HEK293 (cell line): ENCODE results near the gene RCOR2.

ENCODE experiments used
- BCL11B ChIP-seq: fragments of 450-650 bp; formaldehyde crosslinking; IDR thresholded peaks from 2 replicates; pipeline ENCODE4 v1.5.1; 2016; ENCODE audit warnings: low read depth, missing biosample characterization, missing genetic modification characterization
- GLI4 ChIP-seq: fragments of 450-650 bp; formaldehyde crosslinking; IDR thresholded peaks from 2 replicates; pipeline ENCODE4 v1.5.1; 2016; ENCODE audit warnings: missing biosample characterization, missing genetic modification characterization
- KLF10 ChIP-seq: fragments of 450-650 bp; IDR thresholded peaks from 2 replicates; pipeline ENCODE4 v1.5.1; 2018; ENCODE audit warnings: missing biosample characterization, mild to moderate bottlenecking, missing genetic modification characterization
- KLF7 ChIP-seq: fragments of 450-650 bp; formaldehyde crosslinking; IDR thresholded peaks from 2 replicates; pipeline ENCODE4 v1.5.1; 2016; ENCODE audit warnings: missing biosample characterization, missing genetic modification characterization, borderline replicate concordance
- MYNN ChIP-seq: fragments of 450-650 bp; formaldehyde crosslinking; IDR thresholded peaks from 2 replicates; pipeline ENCODE4 v1.5.1; 2016; ENCODE audit warnings: missing biosample characterization, missing genetic modification characterization, borderline replicate concordance
- SCRT1 ChIP-seq: fragments of 450-650 bp; formaldehyde crosslinking; IDR thresholded peaks from 2 replicates; pipeline ENCODE4 v1.5.1; 2016; ENCODE audit warnings: missing biosample characterization, missing genetic modification characterization, borderline replicate concordance
- SP2 ChIP-seq: fragments of 450-650 bp; formaldehyde crosslinking; IDR thresholded peaks from 2 replicates; pipeline ENCODE4 v1.5.1; 2016; ENCODE audit warnings: missing biosample characterization, missing genetic modification characterization
- WT1 ChIP-seq: fragments of 450-650 bp; formaldehyde crosslinking; IDR thresholded peaks from 2 replicates; pipeline ENCODE4 v1.5.1; 2016; ENCODE audit warnings: missing biosample characterization, missing genetic modification characterization
- ZBTB48 ChIP-seq: fragments of 450-650 bp; formaldehyde crosslinking; IDR thresholded peaks from 2 replicates; pipeline ENCODE4 v1.5.1; 2016; ENCODE audit warnings: missing biosample characterization, missing genetic modification characterization
- ZNF114 ChIP-seq: fragments of 450-650 bp; formaldehyde crosslinking; IDR thresholded peaks from 2 replicates; pipeline ENCODE4 v1.5.0; 2017; ENCODE audit warnings: missing biosample characterization, missing genetic modification characterization
- ZNF132 ChIP-seq: fragments of 450-650 bp; formaldehyde crosslinking; IDR thresholded peaks from 2 replicates; pipeline ENCODE4 v1.5.1; 2017; ENCODE audit warnings: missing biosample characterization, missing genetic modification characterization, borderline replicate concordance
- ZNF184 ChIP-seq: fragments of 450-650 bp; IDR thresholded peaks from 2 replicates; pipeline ENCODE4 v1.5.1; 2018; ENCODE audit warnings: missing biosample characterization, mild to moderate bottlenecking, missing genetic modification characterization
- ZNF292 ChIP-seq: fragments of 450-650 bp; formaldehyde crosslinking; IDR thresholded peaks from 2 replicates; pipeline ENCODE4 v1.5.1; 2016; ENCODE audit warnings: low read depth, missing biosample characterization, missing genetic modification characterization, borderline replicate concordance
- ZNF335 ChIP-seq: fragments of 450-650 bp; formaldehyde crosslinking; conservative IDR thresholded peaks from 2 replicates; pipeline ENCODE4 v1.5.1; 2016; ENCODE audit warnings: missing biosample characterization, missing genetic modification characterization
- ZNF350 ChIP-seq: fragments of 450-650 bp; formaldehyde crosslinking; IDR thresholded peaks from 2 replicates; pipeline ENCODE4 v1.5.0; 2017; ENCODE audit warnings: missing biosample characterization, mild to moderate bottlenecking, missing genetic modification characterization
- ZNF501 ChIP-seq: fragments of 450-650 bp; formaldehyde crosslinking; IDR thresholded peaks from 2 replicates; pipeline ENCODE4 v1.5.1; 2016; ENCODE audit warnings: missing biosample characterization, missing genetic modification characterization
- ZNF514 ChIP-seq: fragments of 450-650 bp; formaldehyde crosslinking; IDR thresholded peaks from 2 replicates; pipeline ENCODE4 v1.5.1; 2016; ENCODE audit warnings: missing biosample characterization, missing genetic modification characterization
- ZNF624 ChIP-seq: fragments of 450-650 bp; formaldehyde crosslinking; IDR thresholded peaks from 2 replicates; pipeline ENCODE4 v1.5.1; 2017; ENCODE audit warnings: missing biosample characterization, missing genetic modification characterization
- ZNF629 ChIP-seq: fragments of 450-650 bp; formaldehyde crosslinking; IDR thresholded peaks from 2 replicates; pipeline ENCODE4 v1.5.1; 2017; ENCODE audit warnings: missing biosample characterization, missing genetic modification characterization
- ZNF76 ChIP-seq: fragments of 450-650 bp; formaldehyde crosslinking; IDR thresholded peaks from 2 replicates; pipeline ENCODE4; 2016; ENCODE audit warnings: low read depth, missing biosample characterization, missing genetic modification characterization, borderline replicate concordance
- ZNF830 ChIP-seq: fragments of 450-650 bp; IDR thresholded peaks from 2 replicates; pipeline ENCODE4 v1.5.0; 2018; ENCODE audit warnings: missing biosample characterization, missing genetic modification characterization, low read depth, mild to moderate bottlenecking, moderate library complexity
- TF ChIP-seq, protein P1 (sequence below): fragments of 450-650 bp; formaldehyde crosslinking; conservative IDR thresholded peaks from 2 replicates; pipeline ENCODE4 v1.5.1; 2016; ENCODE audit warnings: low read depth, missing biosample characterization, missing genetic modification characterization
- TF ChIP-seq, protein P2 (sequence below): fragments of 450-650 bp; formaldehyde crosslinking; IDR thresholded peaks from 2 replicates; pipeline ENCODE4 v1.5.1; 2016; ENCODE audit warnings: missing biosample characterization, missing genetic modification characterization
- TF ChIP-seq, protein P3 (sequence below): fragments of 450-650 bp; formaldehyde crosslinking; IDR thresholded peaks from 2 replicates; pipeline ENCODE4 v1.5.1; 2016; ENCODE audit warnings: missing biosample characterization, missing genetic modification characterization
- TF ChIP-seq, protein P4 (sequence below): fragments of 450-650 bp; formaldehyde crosslinking; optimal IDR thresholded peaks from 2 replicates; pipeline ENCODE3; 2016; ENCODE audit warnings: missing biosample characterization, mild to moderate bottlenecking, missing genetic modification characterization
- TF ChIP-seq, protein P5 (sequence below): fragments of 450-650 bp; formaldehyde crosslinking; IDR thresholded peaks from 2 replicates; pipeline ENCODE4 v1.5.1; 2016; ENCODE audit warnings: missing biosample characterization, missing genetic modification characterization, low read depth
- TF ChIP-seq, protein P6 (sequence below): fragments of 450-650 bp; formaldehyde crosslinking; IDR thresholded peaks from 2 replicates; pipeline ENCODE4 v1.5.1; 2016; ENCODE audit warnings: missing biosample characterization, missing genetic modification characterization

RCOR2 gene

DNA sequence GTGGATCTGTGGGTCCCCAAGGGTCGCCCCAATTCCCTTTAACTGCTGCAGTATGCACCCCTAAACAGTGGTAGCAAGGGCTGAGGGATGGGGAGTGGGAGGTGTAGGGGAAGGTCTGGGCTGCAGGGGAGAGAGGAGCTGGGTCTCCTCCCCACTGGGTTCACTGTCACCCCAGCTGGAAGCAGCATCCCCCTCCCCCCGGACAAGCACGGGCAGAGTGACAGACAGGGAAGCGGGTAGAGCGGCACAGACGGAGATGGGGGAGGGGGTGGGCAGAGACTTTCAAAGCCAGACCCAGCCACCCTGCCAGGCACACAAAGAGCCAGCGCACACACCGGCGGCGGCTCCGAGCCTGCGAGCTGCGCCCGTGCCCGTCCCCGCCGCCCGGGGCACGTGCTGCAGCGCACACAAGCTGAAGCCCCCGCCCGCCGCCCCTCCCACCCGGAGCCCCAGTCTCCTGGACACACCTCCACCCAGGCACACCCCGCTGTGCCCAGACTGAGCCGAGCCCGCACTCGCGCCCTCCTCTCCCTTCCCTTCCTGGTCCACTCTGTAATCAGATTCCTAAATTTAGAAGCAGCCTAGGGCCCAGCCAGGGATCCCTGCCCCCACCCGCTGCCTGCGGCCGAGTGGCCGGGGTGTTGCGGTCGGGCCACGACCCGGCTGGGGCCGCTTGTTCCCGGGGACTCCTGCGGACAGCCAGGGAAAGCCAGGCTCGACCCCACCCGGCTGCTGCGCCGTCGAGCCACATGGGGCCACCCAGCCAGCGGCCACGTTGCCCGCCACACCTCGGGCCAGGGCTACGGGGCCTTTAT, 935 bp upstream of the RCOR2 start (continued):
- TF ChIP-seq, protein P1, sequence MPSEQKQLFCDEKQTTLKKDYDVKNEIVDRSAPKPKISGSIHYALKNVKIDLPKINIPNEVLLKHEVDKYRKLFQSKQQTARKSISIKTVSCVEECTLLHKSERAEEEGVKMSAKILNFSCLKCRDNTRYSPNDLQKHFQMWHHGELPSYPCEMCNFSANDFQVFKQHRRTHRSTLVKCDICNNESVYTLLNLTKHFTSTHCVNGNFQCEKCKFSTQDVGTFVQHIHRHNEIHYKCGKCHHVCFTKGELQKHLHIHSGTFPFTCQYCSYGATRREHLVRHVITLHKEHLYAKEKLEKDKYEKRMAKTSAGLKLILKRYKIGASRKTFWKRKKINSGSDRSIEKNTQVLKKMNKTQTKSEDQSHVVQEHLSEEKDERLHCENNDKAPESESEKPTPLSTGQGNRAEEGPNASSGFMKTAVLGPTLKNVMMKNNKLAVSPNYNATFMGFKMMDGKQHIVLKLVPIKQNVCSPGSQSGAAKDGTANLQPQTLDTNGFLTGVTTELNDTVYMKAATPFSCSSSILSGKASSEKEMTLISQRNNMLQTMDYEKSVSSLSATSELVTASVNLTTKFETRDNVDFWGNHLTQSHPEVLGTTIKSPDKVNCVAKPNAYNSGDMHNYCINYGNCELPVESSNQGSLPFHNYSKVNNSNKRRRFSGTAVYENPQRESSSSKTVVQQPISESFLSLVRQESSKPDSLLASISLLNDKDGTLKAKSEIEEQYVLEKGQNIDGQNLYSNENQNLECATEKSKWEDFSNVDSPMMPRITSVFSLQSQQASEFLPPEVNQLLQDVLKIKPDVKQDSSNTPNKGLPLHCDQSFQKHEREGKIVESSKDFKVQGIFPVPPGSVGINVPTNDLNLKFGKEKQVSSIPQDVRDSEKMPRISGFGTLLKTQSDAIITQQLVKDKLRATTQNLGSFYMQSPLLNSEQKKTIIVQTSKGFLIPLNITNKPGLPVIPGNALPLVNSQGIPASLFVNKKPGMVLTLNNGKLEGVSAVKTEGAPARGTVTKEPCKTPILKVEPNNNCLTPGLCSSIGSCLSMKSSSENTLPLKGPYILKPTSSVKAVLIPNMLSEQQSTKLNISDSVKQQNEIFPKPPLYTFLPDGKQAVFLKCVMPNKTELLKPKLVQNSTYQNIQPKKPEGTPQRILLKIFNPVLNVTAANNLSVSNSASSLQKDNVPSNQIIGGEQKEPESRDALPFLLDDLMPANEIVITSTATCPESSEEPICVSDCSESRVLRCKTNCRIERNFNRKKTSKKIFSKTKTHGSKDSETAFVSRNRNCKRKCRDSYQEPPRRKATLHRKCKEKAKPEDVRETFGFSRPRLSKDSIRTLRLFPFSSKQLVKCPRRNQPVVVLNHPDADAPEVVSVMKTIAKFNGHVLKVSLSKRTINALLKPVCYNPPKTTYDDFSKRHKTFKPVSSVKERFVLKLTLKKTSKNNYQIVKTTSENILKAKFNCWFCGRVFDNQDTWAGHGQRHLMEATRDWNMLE (tag by site-specific recombination) = no peak
- TF ChIP-seq ZNF335 (peak; percentile 71), WT1 (tag by site-specific recombination) (0 out of 2 replicates have a peak, but pooled peaks have one; percentile 16), ZNF292 (tag by site-specific recombination) (no peak), ZNF184 (tag by site-specific recombination) (no peak), ZNF624 (no peak), ZNF514 (tag by site-specific recombination) (no peak), KLF10 (tag by site-specific recombination) (peak; percentile 74; the same call in 1 of the 2 replicates), BCL11B (tag by site-specific recombination) (no peak), SCRT1 (tag by site-specific recombination) (no peak), ZNF501 (tag by site-specific recombination) (peak; percentile 31; the same call in 1 of the 2 replicates), ZNF350 (tag by site-specific recombination) (no peak), ZBTB48 (tag by site-specific recombination) (no peak), ZNF629 (tag by site-specific recombination) (no peak), ZNF132 (tag by site-specific recombination) (no peak), GLI4 (tag by site-specific recombination) (no peak), ZNF76 (tag by site-specific recombination) (no peak), MYNN (tag by site-specific recombination) (no peak), ZNF830 (tag by site-specific recombination) (no peak), ZNF114 (no peak), SP2 (tag by site-specific recombination) (peak; percentile 3; the same call in 1 of the 2 replicates), KLF7 (tag by site-specific recombination) (no peak)
- TF ChIP-seq, protein P2, sequence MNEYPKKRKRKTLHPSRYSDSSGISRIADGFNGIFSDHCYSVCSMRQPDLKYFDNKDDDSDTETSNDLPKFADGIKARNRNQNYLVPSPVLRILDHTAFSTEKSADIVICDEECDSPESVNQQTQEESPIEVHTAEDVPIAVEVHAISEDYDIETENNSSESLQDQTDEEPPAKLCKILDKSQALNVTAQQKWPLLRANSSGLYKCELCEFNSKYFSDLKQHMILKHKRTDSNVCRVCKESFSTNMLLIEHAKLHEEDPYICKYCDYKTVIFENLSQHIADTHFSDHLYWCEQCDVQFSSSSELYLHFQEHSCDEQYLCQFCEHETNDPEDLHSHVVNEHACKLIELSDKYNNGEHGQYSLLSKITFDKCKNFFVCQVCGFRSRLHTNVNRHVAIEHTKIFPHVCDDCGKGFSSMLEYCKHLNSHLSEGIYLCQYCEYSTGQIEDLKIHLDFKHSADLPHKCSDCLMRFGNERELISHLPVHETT (tag by site-specific recombination) = no peak
- TF ChIP-seq, protein P3, sequence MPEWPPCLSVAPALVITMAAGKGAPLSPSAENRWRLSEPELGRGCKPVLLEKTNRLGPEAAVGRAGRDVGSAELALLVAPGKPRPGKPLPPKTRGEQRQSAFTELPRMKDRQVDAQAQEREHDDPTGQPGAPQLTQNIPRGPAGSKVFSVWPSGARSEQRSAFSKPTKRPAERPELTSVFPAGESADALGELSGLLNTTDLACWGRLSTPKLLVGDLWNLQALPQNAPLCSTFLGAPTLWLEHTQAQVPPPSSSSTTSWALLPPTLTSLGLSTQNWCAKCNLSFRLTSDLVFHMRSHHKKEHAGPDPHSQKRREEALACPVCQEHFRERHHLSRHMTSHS (tag by site-specific recombination) = no peak
- TF ChIP-seq, protein P4, sequence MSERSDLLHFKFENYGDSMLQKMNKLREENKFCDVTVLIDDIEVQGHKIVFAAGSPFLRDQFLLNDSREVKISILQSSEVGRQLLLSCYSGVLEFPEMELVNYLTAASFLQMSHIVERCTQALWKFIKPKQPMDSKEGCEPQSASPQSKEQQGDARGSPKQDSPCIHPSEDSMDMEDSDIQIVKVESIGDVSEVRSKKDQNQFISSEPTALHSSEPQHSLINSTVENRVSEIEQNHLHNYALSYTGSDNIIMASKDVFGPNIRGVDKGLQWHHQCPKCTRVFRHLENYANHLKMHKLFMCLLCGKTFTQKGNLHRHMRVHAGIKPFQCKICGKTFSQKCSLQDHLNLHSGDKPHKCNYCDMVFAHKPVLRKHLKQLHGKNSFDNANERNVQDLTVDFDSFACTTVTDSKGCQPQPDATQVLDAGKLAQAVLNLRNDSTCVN = peak; percentile 78
- TF ChIP-seq, protein P5, sequence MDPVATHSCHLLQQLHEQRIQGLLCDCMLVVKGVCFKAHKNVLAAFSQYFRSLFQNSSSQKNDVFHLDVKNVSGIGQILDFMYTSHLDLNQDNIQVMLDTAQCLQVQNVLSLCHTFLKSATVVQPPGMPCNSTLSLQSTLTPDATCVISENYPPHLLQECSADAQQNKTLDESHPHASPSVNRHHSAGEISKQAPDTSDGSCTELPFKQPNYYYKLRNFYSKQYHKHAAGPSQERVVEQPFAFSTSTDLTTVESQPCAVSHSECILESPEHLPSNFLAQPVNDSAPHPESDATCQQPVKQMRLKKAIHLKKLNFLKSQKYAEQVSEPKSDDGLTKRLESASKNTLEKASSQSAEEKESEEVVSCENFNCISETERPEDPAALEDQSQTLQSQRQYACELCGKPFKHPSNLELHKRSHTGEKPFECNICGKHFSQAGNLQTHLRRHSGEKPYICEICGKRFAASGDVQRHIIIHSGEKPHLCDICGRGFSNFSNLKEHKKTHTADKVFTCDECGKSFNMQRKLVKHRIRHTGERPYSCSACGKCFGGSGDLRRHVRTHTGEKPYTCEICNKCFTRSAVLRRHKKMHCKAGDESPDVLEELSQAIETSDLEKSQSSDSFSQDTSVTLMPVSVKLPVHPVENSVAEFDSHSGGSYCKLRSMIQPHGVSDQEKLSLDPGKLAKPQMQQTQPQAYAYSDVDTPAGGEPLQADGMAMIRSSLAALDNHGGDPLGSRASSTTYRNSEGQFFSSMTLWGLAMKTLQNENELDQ (tag by site-specific recombination) = no peak
- TF ChIP-seq, protein P6, sequence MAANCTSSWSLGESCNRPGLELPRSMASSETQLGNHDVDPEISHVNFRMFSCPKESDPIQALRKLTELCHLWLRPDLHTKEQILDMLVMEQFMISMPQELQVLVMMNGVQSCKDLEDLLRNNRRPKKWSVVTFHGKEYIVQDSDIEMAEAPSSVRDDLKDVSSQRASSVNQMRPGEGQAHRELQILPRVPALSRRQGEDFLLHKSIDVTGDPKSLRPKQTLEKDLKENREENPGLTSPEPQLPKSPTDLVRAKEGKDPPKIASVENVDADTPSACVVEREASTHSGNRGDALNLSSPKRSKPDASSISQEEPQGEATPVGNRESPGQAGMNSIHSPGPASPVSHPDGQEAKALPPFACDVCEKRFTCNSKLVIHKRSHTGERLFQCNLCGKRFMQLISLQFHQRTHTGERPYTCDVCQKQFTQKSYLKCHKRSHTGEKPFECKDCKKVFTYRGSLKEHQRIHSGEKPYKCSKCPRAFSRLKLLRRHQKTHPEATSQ (tag by site-specific recombination) = no peak
